ENCODE data around the gene HSPA1A.

DNA sequence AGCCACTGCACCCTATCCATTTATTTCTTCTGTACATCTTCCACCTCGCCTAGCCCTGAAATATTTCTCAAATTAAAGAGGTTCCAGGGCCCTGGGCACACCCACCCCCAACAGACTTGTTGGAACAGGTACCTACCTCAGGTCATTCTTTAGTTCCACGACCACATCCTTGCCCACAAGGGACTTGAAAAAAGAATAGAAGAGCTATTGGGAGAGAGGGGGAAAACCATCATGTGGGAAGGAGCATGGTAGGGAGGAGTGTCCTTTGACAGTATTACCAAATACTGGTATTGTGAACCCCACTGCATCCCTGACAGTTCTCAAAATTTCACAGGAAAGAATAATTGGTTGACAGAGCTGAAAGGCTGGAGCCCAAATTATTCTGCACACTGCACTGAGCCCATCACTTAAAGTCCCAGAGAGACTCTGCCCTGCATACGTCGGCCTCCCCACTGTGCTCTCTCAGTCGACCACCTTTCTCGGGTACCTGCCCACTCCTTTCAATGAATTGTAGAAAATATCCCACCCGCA lies 9.3 kb upstream of the HSPA1A start:
- no peak for TF ChIP-seq POLR2A (IDR thresholded peaks at IDR 0.05; ENCODE audit: low read length)
- no peak for TF ChIP-seq GATA1 (IDR thresholded peaks at IDR 0.05; ENCODE audit: low read depth, low read length)
